Memory B cell (primary cell): ENCODE data around the gene PRKAG1.

Experiments
- ATAC-seq: fragments of 150-1000 bp; cut with Tn5 transposase; 2 replicates; pipeline ENCODE4 v1.10.0; 2021; ENCODE audit warnings: low read depth, mild to moderate bottlenecking, moderate library complexity
- DNase-seq, 2 donors: peaks; one replicate each; pipeline ENCODE4 v3.0.0; 2022; ENCODE audit warnings: low spot score in 2 of 2
- H3K27ac Mint-ChIP-seq: one replicate; pipeline ENCODE4 v1.8.0; 2022; ENCODE audit warnings: mild to moderate bottlenecking, moderate library complexity, mixed read lengths
- H3K27me3 Mint-ChIP-seq: one replicate; pipeline ENCODE4 v1.8.0; 2022; ENCODE audit warnings: mixed read lengths
- H3K36me3 Mint-ChIP-seq: one replicate; pipeline ENCODE4 v1.8.0; 2022; ENCODE audit warnings: mild to moderate bottlenecking, mixed read lengths
- H3K4me1 Mint-ChIP-seq: one replicate; pipeline ENCODE4 v1.8.0; 2022; ENCODE audit warnings: mixed read lengths
- H3K4me3 Mint-ChIP-seq: one replicate; pipeline ENCODE4 v1.8.0; 2022; ENCODE audit warnings: mild to moderate bottlenecking, moderate library complexity, mixed read lengths
- H3K9me3 Mint-ChIP-seq: one replicate; pipeline ENCODE4 v1.8.0; 2022; ENCODE audit warnings: mixed read lengths

The PRKAG1 gene

GRCh38 chr12:49054524-49054923 lies 35.9 kb upstream of the PRKAG1 start:
- H3K9me3 Mint-ChIP-seq = no peaks in the 10 kb centered on the region

GRCh38 chr12:49054096-49054495 lies 35.5 kb upstream of the PRKAG1 start:
- H3K27ac Mint-ChIP-seq = no peak overlapping the region
- ATAC-seq (no peak), DNase-seq (no peak)
- no peaks in the 10 kb centered on the region for H3K27me3 Mint-ChIP-seq
- peaks cover 31% of the 10 kb centered on the region for H3K36me3 Mint-ChIP-seq
- H3K9me3 Mint-ChIP-seq = no peaks in the 10 kb centered on the region
- no peak overlapping the region for H3K4me3 Mint-ChIP-seq
- peaks cover 56% of the 10 kb centered on the region for H3K4me1 Mint-ChIP-seq

More at GRCh38 chr12:49054524-49054923, 35.9 kb upstream of the PRKAG1 start:
- DNase-seq = no peak
- Mint-ChIP-seq H3K4me3 (no peak overlapping the region), H3K36me3 (peaks cover 31% of the 10 kb centered on the region), H3K27ac (no peak overlapping the region), H3K27me3 (no peaks in the 10 kb centered on the region), H3K4me1 (peaks cover 60% of the 10 kb centered on the region)
- no peak for ATAC-seq

- Mint-ChIP-seq H3K9me3 (no peaks in the 10 kb centered on the region), H3K36me3 (peaks cover 41% of the 10 kb centered on the region), H3K4me3 (no peak overlapping the region), H3K27ac (no peak overlapping the region), H3K27me3 (no peaks in the 10 kb centered on the region), H3K4me1 (peaks cover 42% of the 10 kb centered on the region)
- no peak for ATAC-seq
- no peak for DNase-seq
These were observed 34.1 kb upstream of the PRKAG1 start for GRCh38 chr12:49052451-49053208.

DNA sequence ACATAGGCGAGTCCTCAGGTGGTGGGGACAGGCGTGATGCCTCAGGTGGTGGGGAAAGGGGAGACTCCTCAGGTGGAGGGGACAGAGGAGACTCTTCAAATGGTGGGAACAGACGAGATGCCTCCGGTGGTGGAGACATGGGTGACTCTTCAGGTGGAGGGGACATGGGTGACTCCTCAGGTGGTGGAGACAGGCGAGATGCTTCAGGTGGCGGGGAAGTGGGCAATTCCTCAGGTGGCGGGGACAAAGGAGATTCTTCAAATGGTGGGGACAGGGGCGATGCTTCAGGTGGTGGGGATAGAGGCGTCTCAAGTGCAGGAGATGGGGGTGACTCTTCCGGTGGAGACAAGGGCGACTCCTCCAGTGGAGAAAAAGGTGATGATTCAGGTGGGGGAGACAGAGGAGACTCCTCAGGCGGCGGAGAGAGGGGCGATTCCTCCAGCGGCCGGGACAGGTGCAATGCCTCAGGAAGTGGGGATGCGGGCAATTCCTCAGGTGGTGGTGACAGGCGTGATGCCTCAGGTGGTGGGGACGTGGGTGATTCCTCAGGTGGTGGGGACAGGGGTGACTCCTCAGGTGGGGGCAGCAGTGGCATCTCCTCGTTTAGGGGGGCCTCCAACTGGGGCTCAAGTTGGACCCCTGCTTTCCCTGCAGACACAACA lies 33.3 kb upstream of the PRKAG1 start:
- Mint-ChIP-seq H3K4me3 (no peak overlapping the region), H3K36me3 (peaks cover 42% of the 10 kb centered on the region), H3K27me3 (no peaks in the 10 kb centered on the region), H3K9me3 (no peaks in the 10 kb centered on the region), H3K4me1 (peaks cover 34% of the 10 kb centered on the region), H3K27ac (no peak overlapping the region)
- DNase-seq = no peak
- ATAC-seq = no peak

DNA sequence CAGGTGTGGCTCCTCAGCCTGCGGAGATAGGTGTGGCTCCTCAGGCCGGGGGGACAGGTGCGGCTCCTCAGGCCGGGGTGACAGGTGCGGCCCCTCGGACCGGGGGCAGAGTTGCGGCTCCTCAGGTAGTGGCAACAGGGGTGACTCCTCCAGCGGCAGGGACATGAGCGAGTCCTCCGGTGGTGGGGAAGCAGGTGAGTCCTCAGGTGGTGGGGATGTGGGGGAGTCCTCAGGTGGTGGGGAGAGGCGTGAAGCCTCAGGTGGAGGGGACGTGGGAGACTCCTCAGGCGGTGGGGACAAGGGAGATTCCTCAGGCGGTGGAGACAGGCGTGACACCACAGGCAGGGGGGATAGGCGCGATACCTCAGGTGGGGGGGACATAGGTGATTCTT lies 32.8 kb upstream of the PRKAG1 start:
- Mint-ChIP-seq H3K4me3 (no peak overlapping the region), H3K4me1 (peaks cover 29% of the 10 kb centered on the region), H3K9me3 (no peaks in the 10 kb centered on the region), H3K27me3 (no peaks in the 10 kb centered on the region), H3K27ac (no peak overlapping the region), H3K36me3 (peaks cover 45% of the 10 kb centered on the region)
- ATAC-seq = no peak
- DNase-seq = no peak

DNA sequence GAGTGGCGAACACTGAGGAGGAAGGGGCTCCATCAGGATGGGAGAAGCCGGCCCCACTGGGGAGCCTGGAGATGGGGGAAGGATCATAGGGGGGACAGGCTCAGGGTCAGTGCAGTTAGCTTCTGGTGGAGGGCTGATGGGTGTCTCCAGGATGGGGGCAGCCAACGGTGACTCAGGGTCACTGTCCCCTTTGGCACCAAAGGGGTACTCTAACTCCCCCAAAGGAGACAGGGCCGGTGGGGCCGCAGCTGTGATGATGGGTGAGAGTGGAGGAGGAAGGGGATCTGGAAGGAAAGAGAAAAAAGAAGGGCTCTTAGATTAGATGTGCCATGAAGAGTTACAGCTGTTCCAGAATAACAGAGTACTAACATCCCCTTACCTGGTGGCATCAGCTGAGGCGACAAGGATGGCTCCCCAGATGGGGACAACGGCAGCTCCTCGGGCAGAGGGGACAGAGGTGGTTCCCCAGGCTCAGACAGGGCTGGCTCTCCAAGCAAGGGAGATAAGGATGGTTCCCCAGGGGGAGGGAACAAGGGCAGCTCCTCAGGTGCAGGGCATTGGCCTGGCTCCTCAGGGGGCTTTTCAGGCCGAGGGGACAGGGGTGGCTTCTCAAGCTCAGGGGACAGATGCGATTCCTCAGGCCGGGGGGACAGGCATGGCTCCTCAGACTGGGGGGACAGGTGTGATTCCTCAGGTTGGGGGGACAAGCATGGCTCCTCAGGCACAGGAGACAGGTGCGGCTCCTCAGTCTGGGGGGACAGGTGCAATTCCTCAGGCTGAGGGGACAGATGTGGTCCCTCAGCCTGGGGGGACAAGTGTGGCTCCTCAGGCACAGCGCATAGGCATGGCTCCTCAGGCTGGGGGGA lies 32.2 kb upstream of the PRKAG1 start:
- DNase-seq = no peak
- Mint-ChIP-seq H3K27ac (no peak overlapping the region), H3K4me3 (no peak overlapping the region), H3K36me3 (peaks cover 48% of the 10 kb centered on the region), H3K4me1 (peaks cover 23% of the 10 kb centered on the region), H3K9me3 (no peaks in the 10 kb centered on the region), H3K27me3 (no peaks in the 10 kb centered on the region)
- no peak for ATAC-seq

GRCh38 chr12:49049566-49050224 lies 31.1 kb upstream of the PRKAG1 start:
- Mint-ChIP-seq H3K27me3 (no peaks in the 10 kb centered on the region), H3K4me3 (no peak overlapping the region), H3K27ac (no peak overlapping the region), H3K36me3 (peaks cover 47% of the 10 kb centered on the region), H3K4me1 (peaks cover 12% of the 10 kb centered on the region), H3K9me3 (no peaks in the 10 kb centered on the region)
- DNase-seq = no peak
- ATAC-seq = no peak

DNA sequence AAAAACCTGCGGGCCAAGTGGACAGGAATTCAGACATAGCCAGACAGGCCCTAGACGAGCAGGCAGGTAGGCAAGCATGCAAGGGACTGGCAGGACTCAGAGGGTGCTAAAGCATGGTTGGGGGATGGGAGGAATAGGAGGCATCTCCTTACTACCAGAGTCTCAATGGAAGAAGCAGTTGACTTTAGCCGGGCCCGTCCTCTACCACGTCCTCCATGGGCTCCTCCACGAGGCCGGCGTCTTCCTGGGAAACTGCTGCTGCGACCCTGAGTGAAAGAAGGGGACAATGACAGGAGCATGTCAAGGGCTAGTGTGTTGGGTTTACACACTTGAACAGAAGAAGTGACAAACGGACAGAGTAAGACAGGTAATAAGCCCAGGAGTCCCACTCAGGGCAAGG lies 30.4 kb upstream of the PRKAG1 start:
- no peak overlapping the region for H3K4me3 Mint-ChIP-seq
- no peak for ATAC-seq
- peaks cover 52% of the 10 kb centered on the region for H3K36me3 Mint-ChIP-seq
- H3K27ac Mint-ChIP-seq = no peak overlapping the region
- peaks cover 15% of the 10 kb centered on the region for H3K4me1 Mint-ChIP-seq
- no peaks in the 10 kb centered on the region for H3K9me3 Mint-ChIP-seq
- H3K27me3 Mint-ChIP-seq = no peaks in the 10 kb centered on the region
- no peak for DNase-seq

DNA sequence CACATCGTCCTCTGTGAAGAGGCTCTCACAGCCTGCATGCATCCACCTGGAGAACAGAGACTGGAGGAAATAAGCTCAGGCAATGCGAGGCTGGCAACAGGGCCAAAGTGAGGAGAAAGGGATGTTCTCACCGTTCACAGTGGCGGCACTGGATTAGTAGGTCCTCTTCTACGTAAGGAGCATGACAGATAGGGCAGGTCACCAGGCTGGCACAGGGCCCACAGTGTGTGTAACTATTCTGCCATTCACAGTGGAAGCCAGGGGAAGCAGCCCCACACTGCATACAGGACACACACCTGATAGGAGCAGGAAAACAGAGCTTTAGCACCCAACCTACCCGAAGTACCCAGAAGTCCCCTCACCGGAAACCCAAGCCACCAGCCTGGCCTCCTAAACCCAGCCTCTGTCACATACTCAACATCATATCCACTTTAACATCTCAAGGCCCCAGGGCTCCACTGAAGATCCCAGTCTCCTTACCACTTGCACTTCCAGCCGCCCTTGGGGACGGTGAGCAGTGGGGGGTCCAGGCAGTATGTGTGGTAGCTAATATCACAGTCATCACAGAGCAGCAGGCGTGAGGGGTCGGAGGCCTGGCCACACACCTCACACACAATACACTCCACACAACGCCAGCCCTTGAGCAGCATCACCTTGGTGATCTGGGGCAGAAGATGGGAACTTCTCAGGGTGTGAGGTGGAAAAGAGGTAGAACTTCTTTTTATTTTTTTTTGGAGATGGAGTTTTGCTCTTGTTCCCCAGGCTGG lies 27.7 kb upstream of the PRKAG1 start:
- Mint-ChIP-seq H3K27ac (no peak overlapping the region), H3K36me3 (peaks cover 48% of the 10 kb centered on the region), H3K4me3 (no peak overlapping the region), H3K9me3 (no peaks in the 10 kb centered on the region), H3K27me3 (no peaks in the 10 kb centered on the region), H3K4me1 (peaks cover 14% of the 10 kb centered on the region)
- ATAC-seq (no peak), DNase-seq (no peak)

GRCh38 chr12:49044660-49045059 lies 26.1 kb upstream of the PRKAG1 start:
- no peak overlapping the region for H3K27ac Mint-ChIP-seq
- ATAC-seq = no peak
- H3K9me3 Mint-ChIP-seq = no peaks in the 10 kb centered on the region
- H3K27me3 Mint-ChIP-seq = no peaks in the 10 kb centered on the region
- no peak for DNase-seq
- H3K4me1 Mint-ChIP-seq = peaks cover 7% of the 10 kb centered on the region
- no peak overlapping the region for H3K4me3 Mint-ChIP-seq
- H3K36me3 Mint-ChIP-seq = peaks cover 48% of the 10 kb centered on the region

- Mint-ChIP-seq H3K4me3 (no peak overlapping the region), H3K9me3 (no peaks in the 10 kb centered on the region), H3K27me3 (no peaks in the 10 kb centered on the region), H3K27ac (peak overlapping the region; percentile 49), H3K36me3 (peaks cover 48% of the 10 kb centered on the region), H3K4me1 (peaks cover 7% of the 10 kb centered on the region)
- ATAC-seq (peak; percentile 95), DNase-seq (peak; percentile 72 to 83)
These were observed 25.3 kb upstream of the PRKAG1 start for GRCh38 chr12:49043856-49044258.

GRCh38 chr12:49043241-49043640 lies 24.7 kb upstream of the PRKAG1 start:
- DNase-seq (no peak), ATAC-seq (no peak)
- Mint-ChIP-seq H3K9me3 (no peaks in the 10 kb centered on the region), H3K36me3 (peaks cover 48% of the 10 kb centered on the region), H3K4me1 (peaks cover 7% of the 10 kb centered on the region), H3K4me3 (no peak overlapping the region), H3K27me3 (no peaks in the 10 kb centered on the region), H3K27ac (peak overlapping the region; percentile 49)

DNA sequence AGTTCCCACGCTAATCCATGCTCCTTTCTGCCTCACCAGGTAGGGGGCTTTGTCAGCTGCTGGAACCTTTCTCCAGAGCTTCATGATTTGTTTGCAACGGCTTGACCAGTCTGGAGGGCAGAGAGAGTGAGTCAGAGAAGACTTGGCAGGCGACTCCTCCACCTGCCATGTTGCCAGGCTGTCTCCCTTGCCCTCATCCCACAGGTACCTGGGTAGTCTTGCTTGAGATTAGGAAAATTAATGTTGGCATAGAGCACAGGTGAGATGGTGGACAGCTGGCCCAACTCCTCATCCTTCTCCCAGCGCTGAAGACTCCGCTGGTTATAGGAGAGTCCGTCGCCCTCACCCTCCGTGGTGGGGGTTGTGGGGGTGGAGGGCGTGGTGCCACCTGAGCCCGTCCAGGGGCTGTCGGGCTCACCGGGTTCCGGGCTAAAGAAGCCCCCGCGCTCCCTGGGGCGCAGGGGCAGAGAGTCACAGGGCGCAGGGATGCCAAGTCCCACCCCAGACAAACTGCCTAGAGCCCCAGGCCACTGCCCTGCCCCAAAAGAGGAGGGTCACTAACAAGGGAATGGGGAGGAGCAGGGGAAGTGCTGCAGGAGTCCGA lies 23.4 kb upstream of the PRKAG1 start:
- ATAC-seq = no peak

More for the DNA sequence above, 23.4 kb upstream of the PRKAG1 start:
- no peak for DNase-seq
- no peaks in the 10 kb centered on the region for H3K27me3 Mint-ChIP-seq
- no peak overlapping the region for H3K4me3 Mint-ChIP-seq
- H3K9me3 Mint-ChIP-seq = no peaks in the 10 kb centered on the region
- H3K27ac Mint-ChIP-seq = no peak overlapping the region
- peaks cover 46% of the 10 kb centered on the region for H3K36me3 Mint-ChIP-seq
- H3K4me1 Mint-ChIP-seq = peaks cover 7% of the 10 kb centered on the region
